H9 (cell line): Measurements from ENCODE around the gene IL15. TPM values are rescaled to one million over a fixed set of nuclear protein-coding genes. Genes with fewer than 3 reads are reported as not detected.

Experiments used
- DNase-seq: peaks from one replicate; pipeline ENCODE4 v3.0.0-alpha.2; 2017
- H2AFZ ChIP-seq: one replicate; pipeline ENCODE4 v1.6.1; 2013; ENCODE audit warnings: mild to moderate bottlenecking, low read length, control low read depth, moderate library complexity
- H2AK5ac ChIP-seq: 2 replicates; pipeline ENCODE4 v1.6.1; 2013; ENCODE audit warnings: low read length, control low read depth, mixed read lengths; ENCODE audit not compliant: insufficient read length
- H2BK120ac ChIP-seq: one replicate; pipeline ENCODE4 v1.6.1; 2013; ENCODE audit warnings: low read depth, mild to moderate bottlenecking, low read length, control low read depth, inconsistent platforms; ENCODE audit not compliant: poor library complexity, severe bottlenecking
- H2BK12ac ChIP-seq: 2 replicates; pipeline ENCODE4 v1.6.1; 2013; ENCODE audit warnings: low read length, control low read depth, mixed read lengths, low read depth; ENCODE audit not compliant: insufficient read length
- H2BK15ac ChIP-seq: 2 replicates; pipeline ENCODE4 v1.6.1; 2013; ENCODE audit warnings: low read depth, low read length, control low read depth
- H2BK20ac ChIP-seq: one replicate; pipeline ENCODE4 v1.6.1; 2013; ENCODE audit warnings: low read depth, mild to moderate bottlenecking, low read length, control low read depth, inconsistent platforms; ENCODE audit not compliant: poor library complexity, severe bottlenecking
- H2BK5ac ChIP-seq: 2 replicates; pipeline ENCODE4 v1.6.1; 2013; ENCODE audit warnings: low read length, control low read depth, mixed read lengths; ENCODE audit not compliant: insufficient read length
- H3K14ac ChIP-seq: 2 replicates; pipeline ENCODE4 v1.6.1; 2013; ENCODE audit warnings: low read length, control low read depth; ENCODE audit not compliant: insufficient read depth
- H3K18ac ChIP-seq: 2 replicates; pipeline ENCODE4 v1.6.1; 2013; ENCODE audit warnings: low read depth, mild to moderate bottlenecking, mixed read lengths, low read length, control low read depth; ENCODE audit not compliant: insufficient read length
- H3K23ac ChIP-seq: 2 replicates; pipeline ENCODE4 v1.6.1; 2013; ENCODE audit warnings: low read length, control low read depth, mixed read lengths, low read depth; ENCODE audit not compliant: insufficient read length
- H3K23me2 ChIP-seq: 2 replicates; pipeline ENCODE4 v1.6.1; 2013; ENCODE audit warnings: low read depth, mild to moderate bottlenecking, mixed read lengths, low read length, control low read depth; ENCODE audit not compliant: insufficient read length, poor library complexity, severe bottlenecking
- H3K27ac ChIP-seq: 2 replicates; pipeline ENCODE4 v1.5.1; 2013; ENCODE audit warnings: low read length, control low read depth, mixed read lengths, low read depth; ENCODE audit not compliant: insufficient read length
- H3K27me3 ChIP-seq: 2 replicates; pipeline ENCODE4 v1.6.1; 2013; ENCODE audit warnings: low read length, control low read depth, inconsistent platforms; ENCODE audit not compliant: insufficient read depth
- H3K4ac ChIP-seq: 2 replicates; pipeline ENCODE4 v1.6.1; 2013; ENCODE audit warnings: low read depth, mild to moderate bottlenecking, control low read depth, inconsistent platforms, low read length, moderate library complexity
- H3K4me1 ChIP-seq: 2 replicates; pipeline ENCODE4 v1.6.1; 2013; ENCODE audit warnings: low read length, control low read depth, inconsistent platforms; ENCODE audit not compliant: insufficient read depth
- H3K4me2 ChIP-seq: 2 replicates; pipeline ENCODE4 v1.6.1; 2013; ENCODE audit warnings: low read length, control low read depth, mixed read lengths; ENCODE audit not compliant: insufficient read length, insufficient read depth
- H3K56ac ChIP-seq: 2 replicates; pipeline ENCODE4 v1.6.1; 2013; ENCODE audit warnings: low read depth, mild to moderate bottlenecking, mixed read lengths, low read length, control low read depth; ENCODE audit not compliant: insufficient read length
- H3K79me1 ChIP-seq: 2 replicates; pipeline ENCODE4 v1.6.1; 2013; ENCODE audit warnings: low read depth, mild to moderate bottlenecking, moderate library complexity, low read length, control low read depth, inconsistent platforms; ENCODE audit not compliant: insufficient read depth, poor library complexity, severe bottlenecking
- H3K79me2 ChIP-seq: 2 replicates; pipeline ENCODE4 v1.6.1; 2013; ENCODE audit warnings: low read length, control low read depth, inconsistent platforms; ENCODE audit not compliant: insufficient read depth
- H3K9ac ChIP-seq: 2 replicates; pipeline ENCODE4 v1.6.1; 2013; ENCODE audit warnings: low read length, control low read depth, mixed read lengths; ENCODE audit not compliant: insufficient read length; ENCODE audit errors: extremely low read depth
- H3K9me3 ChIP-seq: one replicate; pipeline ENCODE4 v1.6.1; 2013; ENCODE audit warnings: low read depth, low read length, inconsistent platforms; ENCODE audit not compliant: control insufficient read depth
- H3T11ph ChIP-seq: one replicate; pipeline ENCODE4 v1.6.1; 2013; ENCODE audit warnings: mild to moderate bottlenecking, low read length, control low read depth, inconsistent platforms
- H4K20me1 ChIP-seq: one replicate; pipeline ENCODE4 v1.6.1; 2013; ENCODE audit not compliant: control insufficient read depth, insufficient read length, insufficient read depth
- H4K5ac ChIP-seq: 2 replicates; pipeline ENCODE4 v1.6.1; 2013; ENCODE audit warnings: low read depth, mild to moderate bottlenecking, mixed read lengths, low read length, control low read depth; ENCODE audit not compliant: insufficient read length
- H4K8ac ChIP-seq: replicated peaks from 2 replicates; pipeline ENCODE4 v1.6.1; 2013; ENCODE audit warnings: low read length, control low read depth, mixed read lengths, low read depth; ENCODE audit not compliant: insufficient read length
- H4K91ac ChIP-seq: 2 replicates; pipeline ENCODE4 v1.6.1; 2013; ENCODE audit warnings: low read depth, mild to moderate bottlenecking, moderate library complexity, mixed read lengths, low read length, control low read depth; ENCODE audit not compliant: insufficient read length
- H3K27ac Mint-ChIP-seq, 3 experiments: 2 replicates in 2 of 3; 3 replicates in 1 of 3; pipeline ENCODE4 v1.8.0; 2020 to 2021; ENCODE audit warnings: mixed read lengths in 3 of 3, mild to moderate bottlenecking in 1 of 3, moderate library complexity in 1 of 3
- H3K27me3 Mint-ChIP-seq: 2 replicates; pipeline ENCODE4 v1.8.0; 2021; ENCODE audit warnings: low read depth, mild to moderate bottlenecking, moderate library complexity, mixed read lengths
- H3K36me3 Mint-ChIP-seq, 3 experiments: 2 replicates in 2 of 3; 3 replicates in 1 of 3; pipeline ENCODE4 v1.8.0; 2020 to 2021; ENCODE audit warnings: low read depth in 3 of 3, mixed read lengths in 3 of 3; ENCODE audit not compliant: insufficient read depth in 1 of 3
- H3K4me1 Mint-ChIP-seq, 2 experiments: 2 replicates each; pipeline ENCODE4 v1.8.0; 2020; ENCODE audit warnings: mixed read lengths in 2 of 2
- H3K4me3 Mint-ChIP-seq, 2 experiments: 2 replicates in 1 of 2; 3 replicates in 1 of 2; pipeline ENCODE4 v1.8.0; 2020 to 2021; ENCODE audit warnings: mild to moderate bottlenecking in 2 of 2, mixed read lengths in 2 of 2, moderate library complexity in 1 of 2
- H3K9me3 Mint-ChIP-seq, 2 experiments: 2 replicates in 1 of 2; 3 replicates in 1 of 2; pipeline ENCODE4 v1.8.0; 2020; ENCODE audit warnings: mild to moderate bottlenecking in 2 of 2, mixed read lengths in 2 of 2, moderate library complexity in 1 of 2
- WGBS: extraction: QIAGEN DNeasy Blood & Tissue Kit; methylation state at CpG from one replicate; pipeline ENCODE4 v1.1.7; 2013; ENCODE audit warnings: missing lambda C conversion rate, low lambda C conversion rate, mixed read lengths; ENCODE audit not compliant: insufficient read length; ENCODE audit errors: extremely low coverage; 5-methylcytosine and 5-hydroxymethylcytosine counted together
- total RNA-seq: library from RNA; stranded (reverse); gene quantifications from 2 replicates; pipeline ENCODE4 v1.2.1, GENCODE V29; 2021
- TF ChIP-seq, protein P1 (sequence below): fragments of 200-600 bp; sonication (generic); conservative IDR thresholded peaks from 3 replicates; pipeline ENCODE4 v1.8.0; 2021; ENCODE audit warnings: antibody characterized with exemption, mild to moderate bottlenecking

The IL15 gene
- total RNA-seq, 1 experiment from 2014 or later: 0.61 TPM

DNA sequence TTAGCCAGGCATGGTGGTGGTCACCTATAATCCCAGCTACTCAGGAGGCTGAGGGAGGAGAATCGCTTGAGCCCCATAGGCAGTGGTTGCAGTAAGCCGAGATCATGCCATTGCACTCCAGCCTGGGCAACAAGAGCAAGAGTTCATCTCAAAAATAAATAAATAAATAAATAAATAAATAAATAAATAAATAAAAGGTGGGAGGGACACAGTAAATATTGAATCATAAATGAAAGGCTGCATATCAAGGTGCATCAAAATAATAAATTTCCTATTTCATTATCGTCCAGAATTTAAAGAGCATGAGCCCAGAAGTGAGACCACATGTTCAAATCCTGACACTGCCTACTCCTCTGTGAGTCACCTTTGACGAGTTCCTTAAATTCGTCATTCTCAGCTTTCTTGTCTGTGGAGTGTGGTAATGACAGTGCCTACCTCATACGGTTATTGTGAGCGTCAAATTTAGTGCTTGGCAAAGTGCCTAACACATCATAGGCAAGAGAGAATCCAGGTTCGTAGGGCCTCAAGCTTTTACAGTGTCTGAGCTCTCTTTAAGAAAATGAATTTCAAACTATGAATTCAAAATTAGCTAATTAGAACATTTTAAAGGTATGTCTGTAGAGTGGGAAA is 49.9 kb downstream of the IL15 start:
- WGBS: no CpG with 5 or more reads among the region's 8 CpGs
- Mint-ChIP-seq H3K4me3 (no peak overlapping the region), H3K36me3 (no peaks in the 10 kb centered on the region; a peak in 1 of 7 replicates), H3K27ac (no peak overlapping the region), H3K4me1 (no peaks in the 10 kb centered on the region), H3K9me3 (no peaks in the 10 kb centered on the region; a peak in 1 of 5 replicates), H3K27me3 (no peaks in the 10 kb centered on the region)
- H3K4me1 ChIP-seq: no peaks in the 10 kb centered on the region
- H3K18ac ChIP-seq: no peak overlapping the region
- DNase-seq: no peak
- no peak overlapping the region for H4K8ac ChIP-seq
- H3K4ac ChIP-seq: no peak overlapping the region
- H2BK12ac ChIP-seq: no peak overlapping the region
- TF ChIP-seq, protein P1, sequence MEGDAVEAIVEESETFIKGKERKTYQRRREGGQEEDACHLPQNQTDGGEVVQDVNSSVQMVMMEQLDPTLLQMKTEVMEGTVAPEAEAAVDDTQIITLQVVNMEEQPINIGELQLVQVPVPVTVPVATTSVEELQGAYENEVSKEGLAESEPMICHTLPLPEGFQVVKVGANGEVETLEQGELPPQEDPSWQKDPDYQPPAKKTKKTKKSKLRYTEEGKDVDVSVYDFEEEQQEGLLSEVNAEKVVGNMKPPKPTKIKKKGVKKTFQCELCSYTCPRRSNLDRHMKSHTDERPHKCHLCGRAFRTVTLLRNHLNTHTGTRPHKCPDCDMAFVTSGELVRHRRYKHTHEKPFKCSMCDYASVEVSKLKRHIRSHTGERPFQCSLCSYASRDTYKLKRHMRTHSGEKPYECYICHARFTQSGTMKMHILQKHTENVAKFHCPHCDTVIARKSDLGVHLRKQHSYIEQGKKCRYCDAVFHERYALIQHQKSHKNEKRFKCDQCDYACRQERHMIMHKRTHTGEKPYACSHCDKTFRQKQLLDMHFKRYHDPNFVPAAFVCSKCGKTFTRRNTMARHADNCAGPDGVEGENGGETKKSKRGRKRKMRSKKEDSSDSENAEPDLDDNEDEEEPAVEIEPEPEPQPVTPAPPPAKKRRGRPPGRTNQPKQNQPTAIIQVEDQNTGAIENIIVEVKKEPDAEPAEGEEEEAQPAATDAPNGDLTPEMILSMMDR: no peak
- no peak overlapping the region for H3K4me2 ChIP-seq
- no peak overlapping the region for H3K9ac ChIP-seq
- no peak overlapping the region for H3K23ac ChIP-seq
- H2BK15ac ChIP-seq: no peak overlapping the region
- no peak overlapping the region for H2BK5ac ChIP-seq
- no peaks in the 10 kb centered on the region for H3K9me3 ChIP-seq
- H3K79me2 ChIP-seq: no peaks in the 10 kb centered on the region
- H3K23me2 ChIP-seq: no peaks in the 10 kb centered on the region
- no peak overlapping the region for H3T11ph ChIP-seq
- H4K91ac ChIP-seq: no peak overlapping the region
- no peaks in the 10 kb centered on the region for H4K20me1 ChIP-seq
- no peaks in the 10 kb centered on the region for H3K27me3 ChIP-seq
- H2BK120ac ChIP-seq: no peak overlapping the region
- no peak overlapping the region for H3K14ac ChIP-seq
- H2AFZ ChIP-seq: no peak overlapping the region
- no peak overlapping the region for H3K27ac ChIP-seq
- H4K5ac ChIP-seq: no peak overlapping the region
- no peak overlapping the region for H2BK20ac ChIP-seq
- H2AK5ac ChIP-seq: no peak overlapping the region
- H3K79me1 ChIP-seq: no peaks in the 10 kb centered on the region
- H3K56ac ChIP-seq: no peak overlapping the region
